MM.1S (cell line): ENCODE results near the gene LSM4.

ENCODE experiments used
- DNase-seq: peaks from one replicate; pipeline ENCODE4 v3.0.0-alpha.2; 2015
- H2AFZ ChIP-seq: fragments of 300-600 bp; sonication (generic); 2 replicates; pipeline ENCODE4 v1.6.0; 2016; ENCODE audit warnings: antibody characterized with exemption, low read length
- H3F3A ChIP-seq: fragments of 300-600 bp; sonication (generic); 2 replicates; pipeline ENCODE4 v1.6.1; 2016; ENCODE audit warnings: mild to moderate bottlenecking, antibody characterized with exemption, low read length, moderate library complexity, mixed read lengths; ENCODE audit not compliant: insufficient read depth
- H3K27ac ChIP-seq: fragments of 300-600 bp; sonication (generic); 2 replicates; pipeline ENCODE4 v1.5.1; 2016; ENCODE audit warnings: mild to moderate bottlenecking, low read length
- H3K27me3 ChIP-seq: fragments of 300-600 bp; sonication (generic); replicated peaks from 2 replicates; pipeline ENCODE4 v1.6.0; 2016; ENCODE audit warnings: low read length; ENCODE audit not compliant: insufficient read depth
- H3K36me3 ChIP-seq: fragments of 300-600 bp; sonication (generic); replicated peaks from 2 replicates; pipeline ENCODE4 v1.6.1; 2016; ENCODE audit warnings: mild to moderate bottlenecking, low read length, mixed read lengths; ENCODE audit not compliant: insufficient read depth
- H3K4me1 ChIP-seq: fragments of 300-600 bp; sonication (generic); 2 replicates; pipeline ENCODE4 v1.6.1; 2016; ENCODE audit warnings: low read length, mixed read lengths
- H3K4me2 ChIP-seq: fragments of 300-600 bp; sonication (generic); 2 replicates; pipeline ENCODE4 v1.6.0; 2016; ENCODE audit warnings: low read depth, low read length
- H3K4me3 ChIP-seq: fragments of 300-600 bp; sonication (generic); 2 replicates; pipeline ENCODE4 v1.5.1; 2016; ENCODE audit warnings: low read length, mixed read lengths
- H3K79me2 ChIP-seq: fragments of 300-600 bp; sonication (generic); 2 replicates; pipeline ENCODE4 v1.6.1; 2016; ENCODE audit warnings: mixed run types, low read length, mixed read lengths
- H3K9ac ChIP-seq: fragments of 300-600 bp; sonication (generic); 2 replicates; pipeline ENCODE4 v1.6.1; 2016; ENCODE audit warnings: low read length, mixed read lengths
- H3K9me2 ChIP-seq: fragments of 300-600 bp; sonication (generic); replicated peaks from 2 replicates; pipeline ENCODE4 v1.6.1; 2016; ENCODE audit warnings: mild to moderate bottlenecking, low read length, mixed read lengths; ENCODE audit not compliant: insufficient read depth
- H3K9me3 ChIP-seq: fragments of 300-600 bp; sonication (generic); replicated peaks from 2 replicates; pipeline ENCODE4 v1.6.1; 2016; ENCODE audit warnings: mild to moderate bottlenecking, low read length, mixed read lengths; ENCODE audit not compliant: insufficient read depth
- H4K20me1 ChIP-seq: fragments of 300-600 bp; sonication (generic); 2 replicates; pipeline ENCODE4 v1.6.1; 2016; ENCODE audit warnings: mild to moderate bottlenecking, low read length, moderate library complexity, mixed read lengths; ENCODE audit not compliant: insufficient read depth
- CTCF ChIP-seq: fragments of 300-600 bp; sonication (generic); IDR thresholded peaks from 2 replicates; pipeline ENCODE4 v1.5.1; 2016; ENCODE audit warnings: antibody characterized with exemption, low read length, mixed read lengths
- EZH2 ChIP-seq: fragments of 300-600 bp; sonication (generic); optimal IDR thresholded peaks from 2 replicates; pipeline ENCODE3; 2017; ENCODE audit warnings: low read depth, mild to moderate bottlenecking, antibody characterized with exemption, low read length, mixed read lengths
- EZH2phosphoT487 ChIP-seq: fragments of 300-600 bp; sonication (generic); IDR thresholded peaks from 2 replicates; pipeline ENCODE4 v1.6.1; 2018; ENCODE audit warnings: antibody characterized with exemption, low read length

Gene LSM4

GRCh38 chr19:18330868-18331267, 8.0 kb upstream of the LSM4 start:
- no peak overlapping the region for H3K9ac ChIP-seq

DNA sequence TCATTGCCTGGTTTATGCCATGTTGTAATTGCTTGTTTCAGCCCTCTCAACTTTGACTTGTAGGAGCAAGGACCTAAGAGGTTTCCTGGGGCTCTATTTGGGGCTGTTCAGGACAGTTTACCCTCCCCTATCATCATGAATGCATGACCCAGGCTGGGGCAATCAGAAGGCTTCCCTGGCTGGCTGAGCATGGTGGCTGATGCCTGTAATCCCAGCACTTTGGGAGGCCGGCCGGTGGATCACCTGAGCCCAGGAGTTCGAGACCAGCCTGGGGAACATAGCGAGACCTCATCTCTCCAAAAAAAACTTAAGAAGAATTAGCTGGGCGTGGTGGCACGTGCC, 6.1 kb upstream of the LSM4 start:
- no peak for TF ChIP-seq EZH2phosphoT487
- TF ChIP-seq CTCF = no peak
- no peak for TF ChIP-seq EZH2

More at GRCh38 chr19:18330868-18331267, 8.0 kb upstream of the LSM4 start:
- H3K4me2 ChIP-seq = no peak overlapping the region
- no peaks in the 10 kb centered on the region for H3K9me2 ChIP-seq
- TF ChIP-seq EZH2phosphoT487 (no peak), CTCF (no peak), EZH2 (no peak)
- H3K9me3 ChIP-seq = no peaks in the 10 kb centered on the region
- H3K4me1 ChIP-seq = peaks cover 5% of the 10 kb centered on the region; the same call in 1 of the 2 replicates
- no peak overlapping the region for H3K4me3 ChIP-seq
- peaks cover 34% of the 10 kb centered on the region for H3K27me3 ChIP-seq
- H2AFZ ChIP-seq = no peak overlapping the region
- no peak for DNase-seq
- H3K36me3 ChIP-seq = no peaks in the 10 kb centered on the region
- H3K27ac ChIP-seq = no peak overlapping the region
- H3F3A ChIP-seq = no peaks in the 10 kb centered on the region
- H4K20me1 ChIP-seq = no peaks in the 10 kb centered on the region
- H3K79me2 ChIP-seq = no peaks in the 10 kb centered on the region

DNA sequence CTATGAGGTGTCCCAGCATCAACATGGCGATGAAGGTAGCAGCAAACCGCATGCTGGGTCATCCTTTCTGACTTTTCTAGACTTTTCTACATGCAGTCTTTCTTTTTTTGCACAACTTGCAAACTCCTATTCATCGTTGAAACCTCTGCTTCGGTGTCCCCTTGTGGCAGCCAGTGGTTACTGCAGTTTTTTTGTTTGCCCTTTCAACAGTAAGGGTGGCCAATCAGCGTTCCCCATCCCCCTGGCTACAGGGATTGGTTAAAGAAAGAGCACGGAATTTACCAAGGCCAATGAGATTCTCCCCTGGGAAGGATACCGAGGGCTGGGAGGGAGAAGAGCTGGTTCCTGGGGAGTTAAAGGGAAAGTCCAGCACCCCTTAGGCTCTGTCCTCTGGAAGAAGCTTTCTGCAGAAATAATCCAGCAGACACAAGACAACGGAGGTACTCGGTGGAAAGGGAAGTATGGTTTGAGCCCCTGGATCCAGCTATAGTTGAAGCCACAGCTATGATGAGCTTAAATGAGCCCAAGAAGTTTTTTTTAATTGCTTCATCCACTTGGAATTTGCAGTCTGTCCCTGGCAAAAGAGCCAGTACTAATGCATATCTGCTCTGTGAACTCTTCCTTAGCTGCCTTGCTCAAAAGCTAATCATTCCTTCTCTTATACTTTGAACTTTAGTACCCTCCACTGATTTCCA, 5.6 kb upstream of the LSM4 start:
- Histone ChIP-seq H3K27ac (no peak overlapping the region), H3F3A (peaks cover 7% of the 10 kb centered on the region), H4K20me1 (no peaks in the 10 kb centered on the region), H3K4me3 (peak overlapping the region; percentile 40), H3K9ac (peak overlapping the region; percentile 22; the same call in 1 of the 2 replicates), H3K79me2 (no peaks in the 10 kb centered on the region), H3K9me2 (no peaks in the 10 kb centered on the region), H3K4me2 (peak overlapping the region; percentile 68), H3K27me3 (peaks cover 25% of the 10 kb centered on the region), H2AFZ (peak overlapping the region; percentile 84), H3K36me3 (no peaks in the 10 kb centered on the region), H3K9me3 (no peaks in the 10 kb centered on the region), H3K4me1 (peaks cover 15% of the 10 kb centered on the region)
- DNase-seq = peak; percentile 93
- TF ChIP-seq EZH2 (no peak), EZH2phosphoT487 (no peak), CTCF (peak; percentile 90)

More for the DNA sequence above, 6.1 kb upstream of the LSM4 start:
- peaks cover 29% of the 10 kb centered on the region for H3K27me3 ChIP-seq
- H3K27ac ChIP-seq = no peak overlapping the region
- H3K9me2 ChIP-seq = no peaks in the 10 kb centered on the region
- H3K9me3 ChIP-seq = no peaks in the 10 kb centered on the region
- H3K4me2 ChIP-seq = peak overlapping the region; percentile 68; the same call in 1 of the 2 replicates
- DNase-seq = no peak
- peak overlapping the region; percentile 22; the same call in 1 of the 2 replicates for H3K9ac ChIP-seq
- H3K4me3 ChIP-seq = peak overlapping the region; percentile 40
- peaks cover 2% of the 10 kb centered on the region; the same call in 1 of the 2 replicates for H3F3A ChIP-seq
- H3K79me2 ChIP-seq = no peaks in the 10 kb centered on the region
- peak overlapping the region; percentile 84 for H2AFZ ChIP-seq
- H3K4me1 ChIP-seq = peaks cover 10% of the 10 kb centered on the region
- H4K20me1 ChIP-seq = no peaks in the 10 kb centered on the region
- H3K36me3 ChIP-seq = no peaks in the 10 kb centered on the region
